ENCODE measurements around the gene SPIRE1.

Gene SPIRE1

DNA sequence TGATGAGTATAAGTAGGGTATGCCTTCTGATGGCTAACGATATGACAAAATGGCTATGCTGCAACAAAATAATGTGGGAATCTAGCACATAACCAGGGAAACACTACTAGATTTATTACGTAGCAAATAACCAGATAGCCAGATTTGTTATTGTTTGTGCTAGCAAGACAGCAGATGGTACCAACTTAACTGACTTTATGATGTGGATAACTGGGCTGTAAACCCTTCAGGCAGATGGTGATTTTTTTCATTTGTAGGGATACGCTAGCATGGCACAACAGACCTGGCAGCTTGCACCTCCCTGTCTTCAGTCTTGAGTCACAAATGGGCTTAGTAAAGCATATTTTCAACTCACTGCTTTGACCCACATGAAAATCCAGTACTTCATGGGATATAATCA lies 201.5 kb downstream of the SPIRE1 start:
- no peak overlapping the region for H3K4me2 ChIP-seq (ENCODE audit: low read length)
- no peaks in the 10 kb centered on the region for H3K27me3 ChIP-seq (ENCODE audit: control insufficient read depth, insufficient read depth, low read length)
- no peaks in the 10 kb centered on the region for H3K79me2 ChIP-seq
- H3K4me3 ChIP-seq (ENCODE audit: low read depth, low read length): no peak overlapping the region
- no peak overlapping the region for H2AFZ ChIP-seq
- H3K27ac ChIP-seq: no peak overlapping the region
- TF ChIP-seq, protein P1, sequence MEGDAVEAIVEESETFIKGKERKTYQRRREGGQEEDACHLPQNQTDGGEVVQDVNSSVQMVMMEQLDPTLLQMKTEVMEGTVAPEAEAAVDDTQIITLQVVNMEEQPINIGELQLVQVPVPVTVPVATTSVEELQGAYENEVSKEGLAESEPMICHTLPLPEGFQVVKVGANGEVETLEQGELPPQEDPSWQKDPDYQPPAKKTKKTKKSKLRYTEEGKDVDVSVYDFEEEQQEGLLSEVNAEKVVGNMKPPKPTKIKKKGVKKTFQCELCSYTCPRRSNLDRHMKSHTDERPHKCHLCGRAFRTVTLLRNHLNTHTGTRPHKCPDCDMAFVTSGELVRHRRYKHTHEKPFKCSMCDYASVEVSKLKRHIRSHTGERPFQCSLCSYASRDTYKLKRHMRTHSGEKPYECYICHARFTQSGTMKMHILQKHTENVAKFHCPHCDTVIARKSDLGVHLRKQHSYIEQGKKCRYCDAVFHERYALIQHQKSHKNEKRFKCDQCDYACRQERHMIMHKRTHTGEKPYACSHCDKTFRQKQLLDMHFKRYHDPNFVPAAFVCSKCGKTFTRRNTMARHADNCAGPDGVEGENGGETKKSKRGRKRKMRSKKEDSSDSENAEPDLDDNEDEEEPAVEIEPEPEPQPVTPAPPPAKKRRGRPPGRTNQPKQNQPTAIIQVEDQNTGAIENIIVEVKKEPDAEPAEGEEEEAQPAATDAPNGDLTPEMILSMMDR (IDR thresholded peaks at IDR 0.05): no peak
- no peaks in the 10 kb centered on the region for H3K36me3 ChIP-seq (ENCODE audit: control insufficient read depth, insufficient read depth, low read length)
- H3K4me1 ChIP-seq: no peaks in the 10 kb centered on the region
- H3K9me3 ChIP-seq (ENCODE audit: control insufficient read depth, low read length): no peaks in the 10 kb centered on the region
- H3K9ac ChIP-seq: no peak overlapping the region

DNA sequence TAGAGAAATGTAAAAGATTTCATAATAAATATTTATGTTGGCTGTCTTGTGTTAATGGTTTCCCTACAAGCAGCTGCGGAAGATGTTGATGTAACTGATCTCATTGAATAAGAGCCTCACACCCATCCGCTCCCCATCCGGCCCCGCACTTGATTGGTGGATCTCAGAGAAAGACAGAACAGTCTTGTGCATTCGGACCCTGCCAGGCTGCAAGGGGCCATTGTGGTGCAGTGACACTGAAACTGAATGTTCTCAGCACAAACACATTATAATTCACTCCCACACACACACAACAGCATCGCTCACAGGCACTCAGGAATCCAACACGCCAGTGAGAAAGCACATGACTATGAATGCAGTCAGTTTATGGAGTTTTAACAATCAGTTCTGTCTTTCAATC lies 202.4 kb downstream of the SPIRE1 start:
- TF ChIP-seq, protein P1 (IDR thresholded peaks at IDR 0.05): no peak
- Histone ChIP-seq H3K27ac (no peak overlapping the region), H3K4me2 (ENCODE audit: low read length) (no peak overlapping the region), H3K4me1 (no peaks in the 10 kb centered on the region), H3K4me3 (ENCODE audit: low read depth, low read length) (no peak overlapping the region), H3K27me3 (ENCODE audit: control insufficient read depth, insufficient read depth, low read length) (no peaks in the 10 kb centered on the region), H3K36me3 (ENCODE audit: control insufficient read depth, insufficient read depth, low read length) (no peaks in the 10 kb centered on the region), H2AFZ (no peak overlapping the region), H3K9me3 (ENCODE audit: control insufficient read depth, low read length) (no peaks in the 10 kb centered on the region), H3K79me2 (no peaks in the 10 kb centered on the region), H3K9ac (no peak overlapping the region)

DNA sequence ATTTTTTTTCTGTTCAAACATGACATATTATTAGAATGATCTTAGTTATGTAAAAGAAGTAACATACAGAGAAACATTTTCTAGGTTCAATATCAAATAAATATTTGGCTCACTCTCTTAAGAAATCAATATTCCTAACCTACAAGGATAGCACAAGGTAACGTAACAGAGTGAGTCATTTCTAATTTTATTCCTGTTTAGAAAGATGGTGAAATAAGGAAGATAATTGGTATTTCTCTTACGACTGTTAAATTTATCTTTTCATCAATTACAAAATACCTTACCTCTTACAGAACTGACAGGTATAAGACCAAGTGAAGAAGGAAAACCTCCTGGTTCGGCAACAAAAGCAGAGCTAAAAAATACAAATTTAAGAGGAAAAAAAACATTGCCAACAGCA lies 205.1 kb downstream of the SPIRE1 start:
- H3K27me3 ChIP-seq (ENCODE audit: control insufficient read depth, insufficient read depth, low read length): no peaks in the 10 kb centered on the region
- no peak overlapping the region for H3K4me2 ChIP-seq (ENCODE audit: low read length)
- no peaks in the 10 kb centered on the region for H3K9me3 ChIP-seq (ENCODE audit: control insufficient read depth, low read length)
- H3K27ac ChIP-seq: no peak overlapping the region
- no peak overlapping the region for H3K4me3 ChIP-seq (ENCODE audit: low read depth, low read length)
- no peaks in the 10 kb centered on the region for H3K4me1 ChIP-seq
- no peak overlapping the region for H2AFZ ChIP-seq
- TF ChIP-seq, protein P1 (IDR thresholded peaks at IDR 0.05): no peak
- H3K36me3 ChIP-seq (ENCODE audit: control insufficient read depth, insufficient read depth, low read length): no peaks in the 10 kb centered on the region
- H3K9ac ChIP-seq: no peak overlapping the region
- no peaks in the 10 kb centered on the region for H3K79me2 ChIP-seq

DNA sequence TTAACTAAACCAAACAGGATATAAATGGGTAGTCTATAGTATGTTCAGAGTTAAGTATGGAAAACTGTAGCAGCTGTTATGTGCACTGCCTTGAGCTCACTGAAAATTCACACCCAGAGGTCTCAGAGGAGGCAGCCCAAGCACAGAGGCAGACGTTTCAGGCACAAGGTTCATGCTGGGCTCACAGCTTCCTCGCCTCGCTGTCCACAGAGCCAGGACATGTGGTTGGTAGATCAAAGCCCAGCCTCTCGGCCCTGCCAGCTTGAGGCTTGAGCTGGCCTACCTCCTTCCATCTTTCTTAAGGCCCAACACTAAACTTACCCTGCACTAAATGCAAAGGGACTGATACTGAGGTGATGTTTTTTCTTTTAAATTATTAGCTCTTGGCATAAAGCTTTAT lies 206.5 kb downstream of the SPIRE1 start:
- Histone ChIP-seq H3K4me3 (ENCODE audit: low read depth, low read length) (no peak overlapping the region), H3K4me1 (no peaks in the 10 kb centered on the region), H2AFZ (no peak overlapping the region), H3K9me3 (ENCODE audit: control insufficient read depth, low read length) (no peaks in the 10 kb centered on the region), H3K36me3 (ENCODE audit: control insufficient read depth, insufficient read depth, low read length) (no peaks in the 10 kb centered on the region), H3K27me3 (ENCODE audit: control insufficient read depth, insufficient read depth, low read length) (no peaks in the 10 kb centered on the region), H3K79me2 (no peaks in the 10 kb centered on the region), H3K4me2 (ENCODE audit: low read length) (no peak overlapping the region), H3K27ac (no peak overlapping the region), H3K9ac (no peak overlapping the region)
- TF ChIP-seq, protein P1 (IDR thresholded peaks at IDR 0.05): no peak

DNA sequence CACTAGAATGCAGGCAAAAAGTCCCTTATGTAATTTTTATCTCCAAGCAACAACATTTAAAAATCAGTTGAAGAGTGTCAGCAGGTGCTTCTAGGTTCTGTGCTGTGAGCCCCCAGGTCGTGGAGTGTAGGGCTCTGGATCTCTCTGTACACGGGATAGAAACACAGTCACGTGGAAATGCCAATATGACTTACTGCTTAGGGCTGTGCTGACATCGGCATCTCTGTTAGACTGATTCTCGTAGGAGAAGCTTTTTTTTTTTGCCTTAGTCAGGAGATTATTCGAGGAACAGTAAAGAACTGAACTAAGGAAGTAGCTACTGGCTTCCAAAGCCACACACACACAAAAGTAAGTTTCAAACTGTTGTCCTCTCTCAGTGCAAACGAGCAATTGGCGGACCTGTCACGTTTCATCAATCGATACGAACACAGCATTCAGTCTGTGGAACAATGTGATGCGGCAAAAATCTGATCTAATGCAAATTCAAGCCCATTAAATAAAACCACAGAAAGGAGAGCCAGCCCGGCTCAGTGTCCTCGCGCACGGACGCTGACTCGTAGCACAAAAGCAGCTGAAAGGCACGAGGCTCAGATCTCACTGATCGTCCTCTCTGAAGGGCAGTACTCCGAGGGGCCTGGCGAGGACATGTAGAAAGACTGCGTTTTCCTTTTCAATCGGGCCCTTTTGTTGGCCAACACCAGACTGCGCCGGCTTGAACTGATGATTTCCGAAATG lies 208.7 kb downstream of the SPIRE1 start:
- Histone ChIP-seq H3K36me3 (ENCODE audit: control insufficient read depth, insufficient read depth, low read length) (no peaks in the 10 kb centered on the region), H3K27me3 (ENCODE audit: control insufficient read depth, insufficient read depth, low read length) (no peaks in the 10 kb centered on the region), H3K9ac (no peak overlapping the region), H3K79me2 (no peaks in the 10 kb centered on the region), H3K9me3 (ENCODE audit: control insufficient read depth, low read length) (no peaks in the 10 kb centered on the region), H3K4me2 (ENCODE audit: low read length) (no peak overlapping the region), H3K27ac (no peak overlapping the region), H3K4me3 (ENCODE audit: low read depth, low read length) (no peak overlapping the region), H2AFZ (no peak overlapping the region), H3K4me1 (no peaks in the 10 kb centered on the region)
- TF ChIP-seq, protein P1 (IDR thresholded peaks at IDR 0.05): no peak
